IMR-90 (cell line): ENCODE data around the gene SYN1. TPM values are rescaled to one million over a fixed set of nuclear protein-coding genes. Genes with fewer than 3 reads are reported as not detected.

ENCODE experiments used
- MAZ ChIP-seq: IDR thresholded peaks from 2 replicates; pipeline ENCODE4 v1.6.1; 2012; ENCODE audit warnings: low read depth, mild to moderate bottlenecking, low read length, improper control_type of control experiment, moderate library complexity, borderline replicate concordance
- USF2 ChIP-seq: fragments of 150-350 bp; IDR thresholded peaks from 2 replicates; pipeline ENCODE4 v1.6.1; 2017; ENCODE audit warnings: mild to moderate bottlenecking, antibody characterized with exemption, low read length, low read depth
- polyA plus RNA-seq, 3 experiments: library from polyadenylated mRNA; depleted of rRNA; stranded (reverse); fragments of >200 nt; gene quantifications; 2 replicates each; pipeline ENCODE4 v1.2.3, GENCODE V29; 2012; ENCODE audit warnings: low replicate concordance in 1 of 3
- total RNA-seq: library from RNA; depleted of rRNA; stranded (reverse); fragments of >200 nt; gene quantifications from 2 replicates; pipeline ENCODE4 v1.2.3, GENCODE V29; 2012
- TF ChIP-seq, protein P1 (sequence below): fragments of 150-350 bp; IDR thresholded peaks from 2 replicates; pipeline ENCODE4 v1.6.1; 2016; ENCODE audit warnings: low read depth, mild to moderate bottlenecking, low read length, moderate library complexity, borderline replicate concordance

The SYN1 gene
- total and polyA plus RNA-seq, 2 of the 4 experiments (the other 2 are of a cell fraction), result under 0.01 to 0.56 TPM

DNA sequence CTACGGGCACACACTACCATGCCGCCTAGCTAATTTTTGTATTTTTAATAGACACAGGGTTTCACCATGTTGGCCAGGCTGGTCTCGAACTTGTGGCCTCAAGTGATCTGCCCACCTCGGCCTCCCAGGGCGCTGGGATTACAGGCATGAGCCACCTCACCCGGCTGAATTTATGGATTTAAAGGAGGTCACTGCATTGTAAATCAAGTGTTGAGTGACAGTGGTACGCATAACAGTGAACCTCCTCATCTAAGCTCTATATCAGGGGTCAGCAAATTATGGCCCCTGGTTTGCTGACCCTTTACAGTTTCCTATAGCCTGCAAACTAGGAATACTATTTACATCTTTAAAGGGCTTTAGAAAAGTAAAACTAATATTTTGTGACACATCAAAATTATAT, 41.9 kb upstream of the SYN1 start (continued):
- no peak for TF ChIP-seq USF2
- TF ChIP-seq, protein P1, sequence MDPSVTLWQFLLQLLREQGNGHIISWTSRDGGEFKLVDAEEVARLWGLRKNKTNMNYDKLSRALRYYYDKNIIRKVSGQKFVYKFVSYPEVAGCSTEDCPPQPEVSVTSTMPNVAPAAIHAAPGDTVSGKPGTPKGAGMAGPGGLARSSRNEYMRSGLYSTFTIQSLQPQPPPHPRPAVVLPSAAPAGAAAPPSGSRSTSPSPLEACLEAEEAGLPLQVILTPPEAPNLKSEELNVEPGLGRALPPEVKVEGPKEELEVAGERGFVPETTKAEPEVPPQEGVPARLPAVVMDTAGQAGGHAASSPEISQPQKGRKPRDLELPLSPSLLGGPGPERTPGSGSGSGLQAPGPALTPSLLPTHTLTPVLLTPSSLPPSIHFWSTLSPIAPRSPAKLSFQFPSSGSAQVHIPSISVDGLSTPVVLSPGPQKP, result no peak
- TF ChIP-seq MAZ, result no peak
